Cardiac fibroblast (primary cell): ENCODE data around the gene TSPAN10.

Experiments
- DNase-seq, 2 donors: peaks; one replicate each; pipeline versions ENCODE4 v3.0.0 to v3.0.0-alpha.2; 2010; ENCODE audit warnings: low read depth in 2 of 2
- H3K4me3 ChIP-seq, 2 donors: replicated peaks in 1 of 2; 1 replicate in 1 of 2; 2 replicates in 1 of 2; pipeline ENCODE4 v1.5.1; 2011; ENCODE audit warnings: low read depth in 2 of 2, low read length in 2 of 2, mild to moderate bottlenecking in 2 of 2, moderate library complexity in 1 of 2
- TF ChIP-seq, protein P1 (sequence below): IDR thresholded peaks from one replicate; pipeline ENCODE4 v1.5.1; 2011; ENCODE audit warnings: low read depth, mild to moderate bottlenecking, low read length, inconsistent platforms

Gene TSPAN10

DNA sequence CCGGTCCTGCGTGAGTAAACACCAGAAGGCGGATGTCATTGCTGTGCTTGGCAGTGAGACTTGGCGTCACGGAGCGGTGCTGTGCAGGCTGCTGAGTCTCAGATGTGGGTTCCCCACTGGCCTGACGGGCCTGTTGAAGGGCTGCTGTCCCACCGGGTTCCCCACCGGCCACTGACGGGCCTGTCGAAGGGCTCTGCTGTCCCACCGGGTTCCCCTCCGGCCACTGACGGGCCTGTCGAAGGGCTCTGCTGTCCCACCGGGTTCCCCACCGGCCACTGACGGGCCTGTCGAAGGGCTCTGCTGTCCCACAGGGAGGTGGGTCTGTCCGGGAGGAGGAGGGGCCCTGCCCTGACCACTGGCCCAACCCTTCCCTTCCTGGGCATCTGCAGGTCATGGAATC is 49.6 kb downstream of the TSPAN10 start:
- DNase-seq = no peak
- H3K4me3 ChIP-seq = no peak overlapping the region
- TF ChIP-seq, protein P1, sequence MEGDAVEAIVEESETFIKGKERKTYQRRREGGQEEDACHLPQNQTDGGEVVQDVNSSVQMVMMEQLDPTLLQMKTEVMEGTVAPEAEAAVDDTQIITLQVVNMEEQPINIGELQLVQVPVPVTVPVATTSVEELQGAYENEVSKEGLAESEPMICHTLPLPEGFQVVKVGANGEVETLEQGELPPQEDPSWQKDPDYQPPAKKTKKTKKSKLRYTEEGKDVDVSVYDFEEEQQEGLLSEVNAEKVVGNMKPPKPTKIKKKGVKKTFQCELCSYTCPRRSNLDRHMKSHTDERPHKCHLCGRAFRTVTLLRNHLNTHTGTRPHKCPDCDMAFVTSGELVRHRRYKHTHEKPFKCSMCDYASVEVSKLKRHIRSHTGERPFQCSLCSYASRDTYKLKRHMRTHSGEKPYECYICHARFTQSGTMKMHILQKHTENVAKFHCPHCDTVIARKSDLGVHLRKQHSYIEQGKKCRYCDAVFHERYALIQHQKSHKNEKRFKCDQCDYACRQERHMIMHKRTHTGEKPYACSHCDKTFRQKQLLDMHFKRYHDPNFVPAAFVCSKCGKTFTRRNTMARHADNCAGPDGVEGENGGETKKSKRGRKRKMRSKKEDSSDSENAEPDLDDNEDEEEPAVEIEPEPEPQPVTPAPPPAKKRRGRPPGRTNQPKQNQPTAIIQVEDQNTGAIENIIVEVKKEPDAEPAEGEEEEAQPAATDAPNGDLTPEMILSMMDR = no peak

DNA sequence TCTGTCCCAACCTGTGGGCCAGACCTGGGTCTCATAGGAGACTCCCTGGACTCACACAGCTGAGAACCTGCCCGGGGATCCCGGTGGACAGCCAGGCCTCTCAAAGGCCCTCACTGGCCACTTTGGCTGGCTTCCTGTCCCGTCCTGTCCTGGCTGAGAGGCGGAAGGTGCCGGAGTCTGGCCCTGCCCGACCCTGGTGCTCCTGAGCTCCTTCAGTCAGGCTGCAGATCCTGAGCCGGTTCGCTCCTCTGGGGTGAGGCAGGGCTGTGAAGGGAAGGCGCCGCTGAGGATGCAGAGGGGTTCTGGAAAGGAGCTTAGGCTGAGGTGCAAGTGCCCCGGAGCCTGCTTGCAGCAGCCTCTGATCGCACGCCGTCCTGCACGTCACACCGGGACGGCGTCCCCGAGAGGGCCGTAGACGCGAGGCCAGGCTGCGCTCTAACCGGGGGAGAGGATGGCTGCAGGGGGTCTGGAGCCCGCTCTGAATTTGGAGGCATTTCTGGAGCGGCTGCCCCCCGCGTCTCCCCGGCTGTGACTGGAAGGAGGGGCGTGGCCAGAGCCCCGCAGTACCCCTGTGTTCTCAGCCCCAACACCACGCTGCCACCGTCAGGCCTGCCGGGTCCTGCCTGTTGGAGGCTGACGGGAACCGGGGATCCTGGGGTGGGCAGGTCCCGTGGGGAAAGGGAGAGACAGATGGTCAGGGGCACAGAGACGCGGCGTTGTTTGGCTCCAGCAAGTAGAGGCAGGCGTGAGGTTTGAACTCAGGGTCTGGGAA is 51.0 kb downstream of the TSPAN10 start:
- TF ChIP-seq, protein P1 = no peak
- no peak for DNase-seq
- no peak overlapping the region for H3K4me3 ChIP-seq

DNA sequence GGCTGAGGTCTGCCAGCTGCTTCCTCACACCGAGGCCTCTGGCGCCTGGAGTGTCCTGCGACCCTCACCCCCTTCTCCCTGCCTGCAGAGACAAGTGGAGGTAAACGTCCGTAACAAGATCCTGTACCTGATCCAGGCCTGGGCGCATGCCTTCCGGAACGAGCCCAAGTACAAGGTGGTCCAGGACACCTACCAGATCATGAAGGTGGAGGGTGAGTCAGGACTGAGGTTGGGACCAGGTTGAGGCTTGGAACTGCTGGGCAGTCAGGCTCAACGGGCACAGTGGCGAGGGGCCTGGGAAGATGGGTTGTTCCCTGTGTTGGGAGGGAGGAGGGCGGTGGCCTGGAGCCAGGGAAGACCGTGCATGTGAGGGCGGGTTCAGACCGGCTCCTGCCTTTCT is 51.6 kb downstream of the TSPAN10 start:
- no peak for DNase-seq
- H3K4me3 ChIP-seq = no peak overlapping the region
- TF ChIP-seq, protein P1 = no peak

DNA sequence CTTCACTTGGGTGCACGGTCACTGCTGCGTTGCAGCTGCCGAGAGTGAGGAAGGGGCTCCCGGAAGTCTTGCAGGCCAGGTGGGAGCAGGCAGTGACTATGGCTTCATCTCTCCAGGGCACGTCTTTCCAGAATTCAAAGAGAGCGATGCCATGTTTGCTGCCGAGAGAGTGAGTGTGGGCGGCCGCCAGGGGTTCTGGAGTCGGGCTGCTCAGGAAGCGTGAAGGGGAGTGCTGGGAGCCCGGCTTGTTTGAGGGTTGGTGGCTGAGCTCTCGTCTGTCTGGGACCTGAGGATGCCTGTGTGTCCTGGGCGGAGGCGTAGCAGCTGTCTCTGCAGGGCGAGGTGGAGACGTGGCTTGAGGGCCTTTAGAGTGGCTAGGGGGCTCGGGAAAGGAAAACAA is 53.1 kb downstream of the TSPAN10 start:
- DNase-seq = no peak
- no peak overlapping the region for H3K4me3 ChIP-seq
- TF ChIP-seq, protein P1 = no peak

DNA sequence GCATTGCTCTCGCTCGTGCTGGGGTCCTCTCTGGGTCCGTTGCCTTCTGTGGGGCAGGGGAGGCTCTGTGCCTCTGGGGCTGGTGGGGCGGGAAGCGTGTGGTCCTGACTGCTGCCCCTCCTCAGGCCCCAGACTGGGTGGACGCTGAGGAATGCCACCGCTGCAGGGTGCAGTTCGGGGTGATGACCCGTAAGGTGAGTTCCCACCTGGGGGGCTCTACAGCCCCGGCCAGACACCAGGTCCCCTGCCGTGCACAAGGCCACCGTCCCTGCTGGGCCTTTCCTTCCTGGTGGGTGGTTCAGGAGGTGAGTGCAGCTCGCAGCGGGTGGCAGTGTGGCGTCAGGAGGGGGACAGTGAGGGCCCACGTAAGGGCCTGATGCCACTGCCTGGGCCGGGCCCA is 53.6 kb downstream of the TSPAN10 start:
- TF ChIP-seq, protein P1 = no peak
- DNase-seq = no peak

DNA sequence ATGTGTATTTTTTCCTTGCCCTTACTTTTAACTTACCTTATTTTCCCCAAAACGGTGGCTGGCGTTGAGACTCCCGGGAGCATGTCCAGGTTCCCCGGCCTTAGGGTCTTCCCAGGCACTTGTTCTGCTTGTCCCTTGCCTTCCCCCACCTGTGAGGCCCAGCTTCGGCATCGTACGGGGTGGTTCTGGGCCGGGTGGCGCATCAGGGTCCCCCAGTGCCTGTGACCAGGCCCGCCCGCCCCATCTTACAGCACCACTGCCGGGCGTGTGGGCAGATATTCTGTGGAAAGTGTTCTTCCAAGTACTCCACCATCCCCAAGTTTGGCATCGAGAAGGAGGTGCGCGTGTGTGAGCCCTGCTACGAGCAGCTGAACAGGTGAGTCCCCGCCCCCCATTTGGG is 54.2 kb downstream of the TSPAN10 start:
- no peak for DNase-seq
- no peak overlapping the region for H3K4me3 ChIP-seq
- TF ChIP-seq, protein P1 = no peak

More for the DNA sequence above, 53.6 kb downstream of the TSPAN10 start:
- H3K4me3 ChIP-seq = no peak overlapping the region

DNA sequence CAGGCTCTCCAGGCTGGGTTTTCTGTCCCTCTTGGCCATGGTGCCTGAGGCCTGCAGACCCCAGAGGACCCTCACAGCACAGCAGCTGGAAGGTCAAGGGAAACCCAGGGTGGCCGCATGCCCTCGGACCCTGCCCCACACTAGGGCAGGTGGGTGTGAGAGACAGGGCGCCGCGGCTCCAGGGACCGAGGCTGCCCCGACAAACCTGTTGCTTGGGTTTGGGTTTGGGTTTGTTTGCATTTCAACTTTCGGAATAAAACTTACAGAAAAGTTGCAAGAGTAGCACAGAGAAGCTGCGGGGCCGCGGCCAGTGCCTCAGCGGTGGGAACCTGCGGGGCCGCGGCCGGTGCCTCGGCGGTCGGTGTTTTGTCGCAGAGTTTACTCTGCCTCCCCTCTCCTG is 54.6 kb downstream of the TSPAN10 start:
- no peak overlapping the region for H3K4me3 ChIP-seq

More for the DNA sequence above, 54.6 kb downstream of the TSPAN10 start:
- no peak for DNase-seq
- TF ChIP-seq, protein P1 = no peak
